HG03520 (cell line): Measurements from ENCODE around the gene CAPN12.

Source experiments
- ATAC-seq: cut with Tn5 transposase; IDR thresholded peaks from one replicate; pipeline ENCODE4 v1.9.1; 2021; ENCODE audit warnings: mild to moderate bottlenecking, moderate library complexity; ENCODE audit not compliant: unreplicated experiment

Gene CAPN12

GRCh38 chr19:38739440-38740256, 4.6 kb downstream of the CAPN12 start:
- no peak for ATAC-seq

- ATAC-seq: no peak
Observed at GRCh38 chr19:38737921-38738737, 6.1 kb downstream of the CAPN12 start.

GRCh38 chr19:38737281-38737865, 6.9 kb downstream of the CAPN12 start:
- no peak for ATAC-seq

GRCh38 chr19:38736413-38737280, 7.6 kb downstream of the CAPN12 start:
- no peak for ATAC-seq

GRCh38 chr19:38736036-38736412, 8.2 kb downstream of the CAPN12 start:
- no peak for ATAC-seq

GRCh38 chr19:38735257-38735686, 9.0 kb downstream of the CAPN12 start:
- ATAC-seq: no peak

GRCh38 chr19:38734426-38735256, 9.6 kb downstream of the CAPN12 start:
- ATAC-seq: no peak

- no peak for ATAC-seq
Observed at GRCh38 chr19:38734176-38734425, 10.2 kb downstream of the CAPN12 start.

GRCh38 chr19:38733493-38734175, 10.6 kb downstream of the CAPN12 start:
- no peak for ATAC-seq

- no peak for ATAC-seq
Observed at GRCh38 chr19:38733241-38733492, 11.1 kb downstream of the CAPN12 start.

GRCh38 chr19:38731654-38732301, 12.5 kb downstream of the CAPN12 start:
- ATAC-seq: no peak

GRCh38 chr19:38730731-38731589, 13.3 kb downstream of the CAPN12 start:
- ATAC-seq: no peak

- no peak for ATAC-seq
Observed at GRCh38 chr19:38730470-38730730, 13.9 kb downstream of the CAPN12 start.

- ATAC-seq: no peak
Observed at GRCh38 chr19:38729653-38730469, 14.4 kb downstream of the CAPN12 start.

GRCh38 chr19:38728752-38729541, 15.3 kb downstream of the CAPN12 start:
- ATAC-seq: no peak

- ATAC-seq: no peak
Observed at GRCh38 chr19:38727868-38728660, 16.2 kb downstream of the CAPN12 start.
